CD4-positive, alpha-beta T cell treated with Interleukin-4 for 1 hour (primary cell): ENCODE data around the gene VDR.

Experiments
- DNase-seq, 2 donors: peaks; one replicate each; pipeline ENCODE4 v3.0.0-alpha.2; 2020 to 2022

VDR gene

DNA sequence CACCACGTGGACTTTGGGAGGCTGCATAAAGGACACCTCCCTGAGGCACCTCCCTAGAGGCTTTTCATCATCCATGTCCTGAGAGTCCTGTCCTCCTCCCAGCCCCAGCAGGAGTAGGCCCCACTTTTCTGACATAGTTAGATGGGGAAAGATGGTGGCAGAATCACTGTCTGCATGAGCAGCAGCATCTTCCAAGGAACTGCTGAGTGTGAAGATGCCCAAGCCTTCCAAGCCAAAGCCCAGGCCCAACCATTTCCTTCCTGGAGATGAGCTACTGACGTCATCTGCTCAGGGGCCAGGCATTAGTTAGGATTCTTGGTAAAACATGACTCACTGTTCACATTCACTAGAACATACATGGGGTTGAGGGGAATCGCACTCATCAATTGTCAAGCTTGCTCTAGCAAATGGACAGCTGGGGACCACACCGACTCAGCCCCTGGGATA is 37.3 kb downstream of the VDR start:
- peak; percentile 19 to 62 for DNase-seq

DNA sequence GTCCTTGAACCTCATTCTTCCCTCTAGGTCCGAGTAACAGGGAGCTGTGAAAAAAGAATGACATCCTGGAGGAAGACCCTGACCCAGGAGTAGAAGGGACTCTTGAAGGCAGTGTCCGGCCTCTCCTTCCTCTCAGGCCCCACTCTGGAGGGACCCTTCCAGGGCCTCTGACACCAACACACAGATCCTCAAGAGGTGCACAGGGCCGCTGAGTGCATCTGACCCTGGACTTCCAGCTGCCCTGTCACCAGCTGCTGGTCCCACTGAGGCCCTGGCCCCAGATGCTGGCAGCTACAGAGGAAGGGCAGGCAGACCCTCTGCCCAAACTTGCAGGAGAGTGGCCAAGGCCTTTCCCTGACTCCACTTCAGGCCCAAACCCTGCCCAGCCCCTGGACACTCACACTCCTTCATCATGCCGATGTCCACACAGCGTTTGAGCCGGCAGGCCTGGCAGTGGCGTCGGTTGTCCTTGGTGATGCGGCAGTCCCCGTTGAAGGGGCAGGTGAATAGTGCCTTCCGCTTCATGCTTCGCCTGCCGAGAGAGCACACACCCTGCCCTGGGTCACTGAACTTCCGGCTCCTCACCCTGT is 40.1 kb downstream of the VDR start:
- DNase-seq: no peak

DNA sequence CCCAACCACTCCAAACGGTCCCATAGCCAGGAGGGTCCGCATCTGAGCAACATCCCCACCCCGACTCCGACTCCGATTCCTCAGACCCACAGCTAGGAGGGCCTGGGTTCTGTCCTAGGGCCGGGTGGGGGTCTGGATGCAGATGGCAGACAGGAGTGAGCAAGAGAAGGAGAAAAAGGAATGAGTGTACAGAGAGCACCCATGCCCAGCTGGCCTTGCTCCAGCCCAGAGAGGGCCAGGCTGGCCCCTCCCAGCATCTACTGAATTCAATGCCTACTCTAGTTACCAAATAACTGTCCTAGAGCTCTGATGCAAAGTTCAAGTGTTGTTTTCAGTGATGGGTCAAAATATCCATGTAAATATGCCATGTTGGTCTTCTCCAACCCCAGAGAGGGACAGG is 40.8 kb downstream of the VDR start:
- DNase-seq: no peak

DNA sequence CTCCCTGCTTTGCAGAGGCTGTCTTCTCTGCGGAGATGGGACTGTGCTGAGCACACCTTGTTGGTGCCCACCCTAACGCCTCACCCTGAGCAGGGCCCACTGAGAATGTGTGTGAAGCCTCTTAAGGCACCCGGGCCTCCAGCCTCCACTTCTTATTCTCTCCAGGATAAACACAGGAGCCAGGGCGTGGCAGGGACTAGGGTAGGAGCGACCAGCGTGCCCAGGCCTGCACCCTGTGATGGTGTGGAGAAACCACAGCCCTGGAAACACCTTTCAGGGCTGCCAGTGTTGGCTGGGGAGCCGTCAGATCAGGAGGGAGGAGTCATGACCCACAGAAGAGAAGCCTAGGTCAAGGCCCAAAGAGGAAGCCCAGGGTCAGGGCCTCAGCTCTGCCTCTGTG is 41.3 kb downstream of the VDR start:
- DNase-seq: no peak

DNA sequence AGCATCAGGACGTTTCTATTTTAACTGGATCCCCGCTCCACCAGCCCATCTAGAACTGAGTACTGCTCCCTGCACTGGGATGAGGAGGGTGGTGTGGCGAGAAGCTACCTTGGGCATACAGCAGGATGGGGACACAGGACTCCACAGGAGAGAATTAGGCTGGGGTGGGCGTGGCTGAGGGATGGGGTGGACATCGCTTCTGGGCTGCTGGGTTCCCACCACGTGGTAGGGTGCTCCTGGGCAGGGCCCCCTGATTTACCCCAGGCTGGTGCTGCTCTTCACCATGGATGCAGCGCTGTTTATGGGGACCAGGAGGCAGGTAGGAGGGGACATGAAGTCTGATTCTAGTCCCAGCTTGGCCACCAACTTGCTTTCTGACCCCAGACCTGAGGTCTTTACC is 41.9 kb downstream of the VDR start:
- no peak for DNase-seq

DNA sequence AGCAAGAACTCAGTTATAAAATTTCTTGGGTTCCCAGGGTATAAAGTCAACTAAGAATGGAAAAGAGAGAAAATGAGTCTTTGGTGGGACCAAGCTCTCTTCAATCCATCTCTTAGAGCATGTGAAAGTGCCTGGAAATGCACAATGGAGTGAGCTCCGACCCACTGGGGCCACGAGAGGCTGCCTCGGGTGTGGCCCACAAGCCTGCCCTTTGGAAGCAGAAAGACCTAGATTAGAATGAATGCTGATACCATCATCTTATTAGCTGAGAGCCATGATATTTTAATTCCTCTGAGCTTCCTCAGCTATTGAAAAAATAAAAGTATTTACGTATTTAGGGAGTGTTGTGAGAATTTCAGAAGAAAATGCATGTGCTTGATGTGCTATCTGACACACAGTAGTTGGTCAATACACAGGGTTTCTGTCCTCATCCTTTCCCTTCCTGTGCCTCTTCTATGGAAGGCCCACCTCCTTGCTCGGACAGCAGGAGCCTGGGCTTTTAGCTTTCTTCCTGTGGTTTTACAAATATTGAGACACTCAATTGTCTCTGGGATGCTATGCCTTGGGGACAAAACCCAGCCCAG is 42.5 kb downstream of the VDR start:
- no peak for DNase-seq

DNA sequence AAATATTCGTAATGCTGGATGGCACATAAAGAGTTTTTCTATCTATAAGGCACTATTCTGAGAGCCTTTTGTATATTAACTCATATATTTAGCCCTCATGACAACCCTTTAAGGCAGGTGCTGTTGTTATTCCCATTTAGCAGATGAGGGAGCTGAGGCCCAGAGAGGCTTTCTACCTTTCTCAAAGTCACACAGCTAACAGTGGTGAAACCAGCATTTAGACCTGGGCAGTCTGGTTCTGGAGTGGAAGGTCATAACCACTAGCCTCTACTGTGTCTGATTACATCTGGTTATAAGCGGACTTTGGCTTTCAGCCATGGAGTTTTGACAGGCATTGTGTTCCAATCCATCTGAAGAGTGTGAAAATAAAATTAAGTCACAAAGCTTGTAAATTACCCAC is 43.9 kb downstream of the VDR start:
- DNase-seq: no peak

DNA sequence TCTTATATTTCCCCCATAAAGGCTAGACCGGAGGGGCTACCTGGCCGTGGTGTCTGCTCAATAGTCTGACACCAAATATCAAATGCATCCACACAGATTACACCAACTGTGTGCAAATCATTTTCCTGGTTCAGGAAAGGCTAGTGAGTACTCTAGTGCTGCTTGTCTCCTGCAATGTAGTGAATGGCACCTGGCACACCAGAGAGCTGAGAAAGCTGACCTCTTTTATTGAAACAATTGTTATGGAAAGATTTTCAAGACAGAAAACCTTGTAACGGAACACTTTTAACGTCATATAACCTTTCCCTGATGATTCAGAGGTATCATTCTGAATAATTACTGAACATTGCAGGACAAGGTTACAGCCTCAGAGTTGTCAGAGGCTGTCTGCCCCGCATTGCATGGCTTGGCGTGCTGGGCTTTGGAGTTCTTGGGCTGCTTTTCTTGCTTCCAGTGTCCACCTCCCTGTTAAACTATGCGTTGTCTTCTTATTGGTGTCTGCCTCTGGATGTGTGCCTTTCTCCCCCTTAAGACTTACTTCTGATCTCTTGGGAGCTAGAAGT is 44.4 kb downstream of the VDR start:
- DNase-seq: no peak

DNA sequence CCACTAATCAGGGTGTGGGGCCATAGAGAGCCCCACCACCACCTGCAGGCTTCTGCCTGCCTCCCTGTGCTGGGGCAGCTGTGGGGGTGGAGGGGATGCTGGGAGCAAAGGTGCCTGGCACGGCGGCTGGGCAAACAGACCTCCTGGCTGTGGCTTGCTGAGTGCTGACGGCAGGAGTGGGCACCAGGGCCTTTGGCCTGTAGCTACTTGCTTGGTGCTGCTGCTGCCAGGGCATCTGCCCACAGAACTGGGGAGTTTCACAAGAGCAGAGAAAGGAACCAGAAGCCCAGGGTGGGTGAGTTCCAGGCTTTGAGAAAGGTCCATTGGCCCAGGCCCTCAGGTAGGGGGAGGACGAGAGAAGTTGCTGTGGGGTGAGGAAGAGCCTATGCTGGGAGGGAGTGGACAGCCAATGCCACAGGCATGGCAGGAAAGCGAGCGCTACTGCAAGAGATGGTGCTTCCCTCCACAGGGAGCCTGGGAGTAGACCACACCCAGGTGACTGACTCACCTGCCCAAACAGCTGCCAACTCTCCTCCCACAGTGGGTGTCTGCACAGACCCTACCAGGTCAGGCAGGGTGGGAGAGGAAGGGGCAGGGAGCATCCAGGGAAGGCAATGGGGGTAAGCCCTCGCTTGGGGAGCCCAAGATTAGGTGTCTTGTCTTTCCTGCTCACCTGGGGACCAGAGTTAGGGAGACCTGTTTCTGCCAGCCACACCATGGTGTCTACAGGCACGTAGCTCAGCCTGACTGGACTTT is 46.1 kb downstream of the VDR start:
- DNase-seq: no peak

DNA sequence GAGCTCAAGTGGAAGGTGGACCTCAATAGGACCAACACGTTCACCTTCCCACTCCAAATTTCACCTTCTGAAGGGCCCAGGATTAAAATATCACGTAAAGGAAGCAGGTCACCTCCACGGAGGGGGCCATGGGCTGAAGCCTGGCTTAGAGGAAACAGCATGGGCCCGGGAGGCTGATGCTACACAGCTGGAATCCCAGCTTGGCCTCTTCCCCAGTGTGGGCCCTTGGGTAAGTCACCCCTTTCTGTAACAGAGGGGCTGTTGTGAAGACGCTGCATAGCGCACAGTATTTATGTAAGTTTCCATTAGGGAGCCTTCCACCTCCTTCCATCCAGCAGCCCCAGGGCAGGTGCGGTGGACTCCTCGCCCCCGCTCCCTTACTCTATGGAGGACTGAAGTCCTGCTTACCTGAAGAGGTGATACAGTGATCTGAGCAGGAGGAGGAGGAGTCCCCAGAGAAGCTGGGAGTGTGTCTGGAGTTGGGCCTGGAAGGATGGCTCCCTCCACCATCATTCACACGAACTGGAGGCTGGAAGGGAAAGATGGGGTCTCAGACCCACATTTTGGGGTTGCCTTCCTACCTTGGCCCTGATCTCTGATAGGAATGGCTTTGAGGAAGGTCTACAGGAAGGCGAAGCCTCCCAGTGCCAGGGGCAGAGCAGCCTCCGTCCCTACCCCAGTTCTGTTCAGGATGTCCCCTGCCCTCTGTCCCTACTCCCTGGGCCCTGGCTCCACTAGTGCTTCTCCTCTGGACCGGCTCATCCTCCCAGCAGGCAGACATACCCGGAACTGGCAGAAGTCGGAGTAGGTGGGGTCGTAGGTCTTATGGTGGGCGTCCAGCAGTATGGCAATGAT is 47.8 kb downstream of the VDR start:
- no peak for DNase-seq

DNA sequence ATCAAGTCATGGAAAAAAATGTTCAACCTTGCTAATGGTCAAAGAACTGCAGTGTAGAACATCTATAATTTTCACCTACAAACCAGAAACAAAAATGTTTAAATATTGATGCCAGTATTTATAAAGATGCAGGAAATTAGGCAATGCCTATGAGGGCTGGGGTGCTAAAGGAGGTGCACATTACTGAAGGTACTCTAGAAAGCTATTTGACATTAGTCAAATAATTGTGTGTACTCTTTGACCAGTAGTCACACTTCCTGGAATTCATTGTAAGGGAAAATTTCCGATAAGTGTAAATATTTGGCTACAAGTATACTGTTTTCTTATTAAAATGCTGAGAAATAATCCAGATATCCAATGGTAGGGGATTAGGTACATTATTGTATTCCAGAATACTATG is 48.7 kb downstream of the VDR start:
- no peak for DNase-seq

DNA sequence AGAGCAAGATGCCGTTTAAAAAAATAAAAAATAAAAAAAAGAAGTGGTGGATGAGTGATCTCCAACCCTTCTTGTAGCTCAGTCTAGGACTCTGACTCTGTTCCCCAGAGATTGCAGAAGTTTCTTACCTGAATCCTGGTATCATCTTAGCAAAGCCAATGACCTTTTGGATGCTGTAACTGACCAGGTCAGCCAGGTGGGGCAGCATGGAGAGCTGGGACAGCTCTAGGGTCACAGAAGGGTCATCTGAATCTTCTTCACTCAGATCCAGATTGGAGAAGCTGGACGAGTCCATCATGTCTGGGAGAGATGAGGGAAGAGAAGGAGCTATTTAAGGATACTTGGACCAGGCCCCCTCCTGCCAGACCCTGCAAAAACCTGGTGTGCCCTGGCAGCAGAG is 49.3 kb downstream of the VDR start:
- no peak for DNase-seq

DNA sequence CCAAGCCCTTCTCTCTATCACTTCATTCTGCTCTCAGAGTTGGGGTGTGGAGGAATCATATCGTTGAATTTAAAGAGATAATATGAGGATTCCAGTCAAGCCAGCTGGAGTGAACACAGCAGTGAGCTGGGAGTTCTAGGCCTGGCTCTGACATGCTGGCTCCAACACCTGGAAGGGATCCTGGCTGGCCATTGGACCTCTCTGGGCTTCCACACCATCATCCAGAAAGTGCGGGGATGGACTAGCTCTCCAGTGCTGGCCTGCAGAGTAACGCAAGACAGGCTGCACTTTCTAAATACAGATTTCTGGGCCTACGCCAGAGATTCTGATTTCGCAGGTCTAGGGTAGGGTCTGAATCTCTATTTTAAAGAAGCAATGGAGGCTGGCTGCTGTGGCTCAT is 50.3 kb downstream of the VDR start:
- DNase-seq: no peak

DNA sequence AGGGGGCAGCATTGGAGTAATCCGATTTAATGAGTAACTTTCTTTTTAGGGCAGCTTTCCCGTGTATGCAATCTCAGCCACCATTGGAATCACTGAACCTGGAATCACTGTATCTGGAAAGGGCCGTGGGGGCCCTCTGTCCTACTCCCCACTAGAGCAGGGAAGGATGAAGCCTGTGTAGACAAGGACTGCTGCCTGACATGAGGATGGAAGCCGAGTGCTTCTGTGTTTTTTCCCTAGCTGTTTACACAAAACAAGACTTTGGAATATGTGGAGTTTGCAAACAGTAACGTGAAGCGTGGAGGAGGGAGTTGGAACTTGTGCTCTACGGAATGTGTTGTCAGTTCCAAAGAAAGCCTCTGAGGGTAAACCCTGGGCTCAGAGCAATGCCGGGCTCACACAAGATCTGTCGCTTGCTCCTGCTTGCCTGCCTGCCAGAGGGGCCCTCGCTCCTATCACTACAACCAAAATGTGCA is 52.7 kb downstream of the VDR start:
- no peak for DNase-seq

DNA sequence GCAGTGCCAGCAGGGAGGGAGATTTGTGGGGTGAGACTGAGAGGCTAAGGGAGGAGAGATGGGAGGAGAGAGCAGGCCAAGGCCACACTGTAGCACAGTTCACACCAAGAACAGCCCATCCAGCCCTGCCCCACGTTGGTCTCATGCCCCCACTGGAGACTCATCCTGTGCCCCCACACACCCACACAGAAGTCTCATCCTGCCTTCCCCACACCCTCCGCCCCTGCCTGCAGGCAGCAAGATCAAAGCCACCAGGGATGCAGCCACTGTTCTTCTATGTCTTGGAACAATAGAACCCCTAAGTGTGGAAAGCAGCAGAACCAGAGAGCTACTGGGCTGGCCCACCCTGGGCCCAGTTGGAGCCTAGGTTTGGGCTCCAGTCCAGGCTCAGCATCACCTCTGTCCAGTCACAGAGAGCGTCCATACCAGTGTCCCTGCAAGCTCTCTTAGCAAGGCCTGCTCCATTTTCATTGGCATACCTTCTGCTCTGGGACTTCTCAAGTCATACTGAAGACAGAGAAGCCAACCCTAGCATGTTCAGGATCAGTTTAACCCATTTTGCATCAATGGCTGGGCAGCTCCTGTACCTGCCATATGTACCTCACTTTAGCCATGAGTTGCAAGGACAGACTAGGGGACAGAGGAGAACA is 53.4 kb downstream of the VDR start:
- no peak for DNase-seq

DNA sequence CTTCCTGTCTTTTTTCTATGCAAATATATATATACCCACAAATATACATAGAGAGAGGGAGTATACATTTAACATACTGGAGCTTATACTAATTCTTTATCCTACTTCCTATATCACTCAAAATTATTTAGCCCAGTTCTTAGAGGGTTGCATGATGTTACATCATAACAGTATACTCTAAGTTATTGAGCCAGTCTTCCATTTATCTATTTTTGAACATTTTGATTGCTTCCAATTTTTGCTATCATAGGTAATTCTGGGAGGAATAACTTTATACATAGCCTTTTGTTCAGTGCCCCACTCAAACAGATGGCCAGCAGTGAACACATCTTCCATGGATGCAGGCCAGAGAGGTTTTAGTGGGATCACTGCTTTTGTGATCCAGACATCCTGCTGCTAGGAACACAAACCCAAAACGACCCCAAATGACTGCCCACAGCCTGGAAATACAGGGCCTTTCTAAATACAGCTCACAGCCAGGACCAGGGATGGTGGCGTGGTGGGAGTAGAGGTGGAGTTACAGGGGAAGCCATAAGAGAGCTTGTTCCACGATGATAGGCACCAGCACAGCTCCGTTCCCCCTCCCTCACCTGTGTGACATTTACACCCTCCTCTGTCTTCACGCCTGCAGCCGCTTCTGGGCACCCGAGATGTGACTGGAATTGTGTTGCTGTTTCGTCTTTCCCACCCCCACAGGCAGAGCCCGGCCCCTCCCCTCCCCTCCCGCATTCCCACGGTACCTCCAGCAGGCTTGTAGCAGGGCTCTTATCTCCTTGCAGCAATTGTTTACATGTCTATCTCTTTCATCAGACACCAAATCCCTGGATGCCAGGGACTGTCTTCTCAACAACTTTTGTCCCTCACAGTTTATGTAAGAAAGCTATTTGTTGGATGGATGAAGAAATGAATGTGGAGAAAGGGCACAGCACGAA is 54.4 kb downstream of the VDR start:
- no peak for DNase-seq

DNA sequence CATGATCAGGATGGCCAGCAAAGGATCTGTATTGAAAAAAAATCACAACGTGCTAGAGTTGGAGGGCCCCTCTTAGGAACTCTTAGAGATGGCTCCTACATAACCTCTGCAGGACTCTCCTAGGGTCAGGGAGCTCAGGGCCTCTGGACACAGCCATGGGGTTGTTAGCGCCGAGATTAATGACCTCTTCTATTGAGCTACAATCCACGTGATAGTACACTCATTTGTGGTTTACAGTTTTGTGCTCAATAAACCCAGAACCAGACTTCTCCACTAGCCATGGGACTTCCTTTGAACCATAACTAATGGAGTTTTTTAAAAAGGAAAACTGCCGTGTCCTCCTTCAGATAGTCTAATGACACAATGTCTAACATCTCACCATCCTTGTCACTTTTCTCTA is 55.5 kb downstream of the VDR start:
- DNase-seq: no peak

DNA sequence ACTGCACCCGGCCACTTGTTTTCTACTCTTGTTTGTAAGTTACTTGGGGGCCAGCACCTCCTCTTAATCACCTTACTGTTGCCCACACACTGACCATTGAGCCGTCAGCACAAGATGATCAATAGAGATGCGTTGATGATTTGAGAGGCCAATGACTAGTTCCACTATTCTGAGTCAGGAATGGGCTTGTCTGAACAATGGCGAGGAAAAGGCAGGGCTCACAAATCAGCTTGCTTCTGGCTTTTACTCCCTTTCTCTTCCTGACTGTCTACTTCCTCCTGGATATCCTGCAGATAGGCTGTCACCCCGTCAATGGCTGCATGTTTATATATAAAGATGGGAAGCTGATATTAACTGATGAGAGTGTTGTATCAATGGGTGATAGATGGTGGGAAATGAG is 55.9 kb downstream of the VDR start:
- no peak for DNase-seq

DNA sequence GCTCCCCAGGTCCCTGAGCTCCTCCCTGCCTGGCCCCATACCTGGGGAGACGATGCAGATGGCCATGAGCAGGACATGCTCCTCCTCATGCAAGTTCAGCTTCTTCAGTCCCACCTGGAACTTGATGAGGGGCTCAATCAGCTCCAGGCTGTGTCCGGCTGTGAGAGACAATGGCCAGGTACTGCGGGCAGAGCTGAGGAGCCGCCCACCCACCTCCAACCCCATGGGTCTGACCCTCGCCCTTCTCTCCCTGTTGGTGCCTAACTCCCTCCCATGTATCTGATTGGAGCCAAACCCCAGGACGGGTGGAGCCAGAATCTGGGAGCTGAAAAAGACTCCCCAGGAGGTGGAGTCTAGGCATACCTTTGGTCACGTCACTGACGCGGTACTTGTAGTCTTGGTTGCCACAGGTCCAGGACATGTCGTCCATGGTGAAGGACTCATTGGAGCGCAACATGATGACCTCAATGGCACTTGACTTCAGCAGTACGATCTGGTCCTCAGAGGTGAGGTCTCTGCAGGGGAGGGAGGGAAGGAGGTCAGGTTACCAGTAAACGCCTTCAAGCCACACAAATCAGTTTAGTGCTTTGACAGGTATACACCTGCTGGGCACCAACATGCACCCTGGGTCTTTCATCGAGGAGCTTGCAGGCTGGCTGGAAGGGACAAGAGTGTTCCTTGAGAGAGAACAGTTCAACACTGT is 58.3 kb downstream of the VDR start:
- no peak for DNase-seq

DNA sequence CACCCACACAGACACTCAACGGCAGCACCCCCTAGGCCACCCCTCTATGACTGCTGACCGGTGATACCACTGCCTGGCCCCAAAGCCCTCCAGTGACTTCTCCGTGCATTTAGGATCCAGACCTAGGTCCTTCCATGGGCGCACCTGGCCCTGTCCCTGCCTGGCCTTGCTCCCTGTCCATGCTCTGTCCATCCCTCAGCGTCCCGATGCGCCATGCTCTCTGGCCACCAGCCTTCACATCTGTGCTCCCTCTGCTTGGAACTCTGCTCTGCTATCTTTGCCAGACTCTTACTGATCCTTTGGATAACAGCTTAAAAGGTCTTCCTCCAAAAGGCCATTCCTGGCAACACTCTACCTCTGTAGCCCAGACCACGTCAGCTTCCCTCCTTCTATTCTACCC is 59.7 kb downstream of the VDR start:
- DNase-seq: no peak
